HepG2 (cell line): ENCODE measurements around the gene RAPGEF5. TPM values are rescaled to one million over a fixed set of nuclear protein-coding genes. Genes with fewer than 3 reads are reported as not detected.

ENCODE experiments used
- ATF7-NPFF ChIP-seq: sonication (generic); formaldehyde crosslinking; IDR thresholded peaks from 2 replicates; pipeline ENCODE4 v1.8.1; 2023; ENCODE audit warnings: mild to moderate bottlenecking, low read depth, missing genetic modification reagents, moderate library complexity
- EHMT2 ChIP-seq: fragments of 200-600 bp; sonication (generic); IDR thresholded peaks from 2 replicates; pipeline ENCODE4 v1.7.0; 2017; ENCODE audit warnings: antibody characterized with exemption, low read depth, low read length, borderline replicate concordance
- ELF1 ChIP-seq: sonication (generic); formaldehyde crosslinking; IDR thresholded peaks from 2 replicates; pipeline ENCODE4 v1.4.0; 2020; ENCODE audit warnings: missing genetic modification reagents
- ELF3 ChIP-seq: IDR thresholded peaks from 2 replicates; pipeline ENCODE4 v1.6.1; 2016; ENCODE audit warnings: missing genetic modification reagents, missing compliant biosample characterization
- GABPB1 ChIP-seq: IDR thresholded peaks from 2 replicates; pipeline ENCODE4 v1.6.1; 2016; ENCODE audit warnings: mild to moderate bottlenecking, missing genetic modification reagents, moderate library complexity, missing compliant biosample characterization
- GATAD2A ChIP-seq: IDR thresholded peaks from 2 replicates; pipeline ENCODE4 v1.6.1; 2016
- JUNB ChIP-seq: sonication (generic); formaldehyde crosslinking; IDR thresholded peaks from 2 replicates; pipeline ENCODE4 v1.8.0; 2022; ENCODE audit warnings: missing genetic modification reagents, mild to moderate bottlenecking, borderline replicate concordance
- MED8 ChIP-seq: sonication (generic); formaldehyde crosslinking; IDR thresholded peaks from 2 replicates; pipeline ENCODE4 v1.8.1; 2023; ENCODE audit warnings: mild to moderate bottlenecking, missing genetic modification reagents; ENCODE audit not compliant: insufficient replicate concordance
- MEF2D ChIP-seq: sonication (generic); formaldehyde crosslinking; IDR thresholded peaks from 2 replicates; pipeline ENCODE4 v1.5.1; 2020; ENCODE audit warnings: mild to moderate bottlenecking, missing genetic modification reagents
- MXI1 ChIP-seq: IDR thresholded peaks from 3 replicates; pipeline ENCODE4 v1.6.1; 2012; ENCODE audit warnings: low read depth, low read length, inconsistent platforms, borderline replicate concordance
- MYC ChIP-seq: sonication (generic); formaldehyde crosslinking; IDR thresholded peaks from 2 replicates; pipeline ENCODE4 v1.9.0; 2021; ENCODE audit warnings: missing genetic modification reagents, borderline replicate concordance
- SMC3 ChIP-seq: IDR thresholded peaks from 2 replicates; pipeline ENCODE4 v1.6.1; 2011; ENCODE audit warnings: low read length, improper control_type of control experiment
- SMYD3 ChIP-seq: sonication (generic); formaldehyde crosslinking; IDR thresholded peaks from 2 replicates; pipeline ENCODE4 v1.8.1; 2023; ENCODE audit warnings: mild to moderate bottlenecking, missing genetic modification reagents
- SNRNP70 ChIP-seq: fragments of 200-400 bp; formaldehyde crosslinking; IDR thresholded peaks from 2 replicates; pipeline ENCODE4 v1.6.1; 2017; ENCODE audit warnings: mild to moderate bottlenecking, low read depth, low read length, moderate library complexity
- STAG1 ChIP-seq: sonication (generic); formaldehyde crosslinking; IDR thresholded peaks from 2 replicates; pipeline ENCODE4 v1.4.0; 2020; ENCODE audit warnings: missing genetic modification reagents
- TBX2 ChIP-seq: sonication (generic); formaldehyde crosslinking; IDR thresholded peaks from 2 replicates; pipeline ENCODE4 v1.5.0; 2020; ENCODE audit warnings: missing genetic modification reagents, mild to moderate bottlenecking, borderline replicate concordance
- ZNF205 ChIP-seq: IDR thresholded peaks from 2 replicates; pipeline ENCODE4 v1.6.1; 2018; ENCODE audit warnings: missing biosample characterization, missing genetic modification reagents
- ZNF333 ChIP-seq: sonication (generic); formaldehyde crosslinking; IDR thresholded peaks from 2 replicates; pipeline ENCODE4 v1.4.0; 2020; ENCODE audit warnings: mild to moderate bottlenecking, missing genetic modification reagents, borderline replicate concordance
- ZNF557 ChIP-seq: sonication (generic); formaldehyde crosslinking; IDR thresholded peaks from 2 replicates; pipeline ENCODE4 v1.4.0; 2020; ENCODE audit warnings: missing genetic modification reagents
- ZNF558 ChIP-seq: sonication (generic); formaldehyde crosslinking; IDR thresholded peaks from 2 replicates; pipeline ENCODE4 v1.9.0; 2022; ENCODE audit warnings: mild to moderate bottlenecking, missing genetic modification reagents, borderline replicate concordance
- ZNF564 ChIP-seq: sonication (generic); formaldehyde crosslinking; IDR thresholded peaks from 2 replicates; pipeline ENCODE4 v1.8.1; 2023; ENCODE audit warnings: mild to moderate bottlenecking, missing genetic modification reagents
- ZNF703 ChIP-seq: sonication (generic); formaldehyde crosslinking; IDR thresholded peaks from 2 replicates; pipeline ENCODE4 v1.5.1; 2020; ENCODE audit warnings: missing genetic modification reagents, mild to moderate bottlenecking, moderate library complexity, borderline replicate concordance
- ZZZ3 ChIP-seq: sonication (generic); formaldehyde crosslinking; IDR thresholded peaks from 2 replicates; pipeline ENCODE4 v1.4.0; 2020; ENCODE audit warnings: missing genetic modification reagents, mild to moderate bottlenecking, borderline replicate concordance
- polyA plus RNA-seq, 8 experiments: library from polyadenylated mRNA; depleted of rRNA in 3 of 8; stranded (reverse) in 7 of 8; unstranded in 1 of 8; fragments of >200 nt; fragmentation: Illumina TruSeq in 4 of 8; extraction: Trizol in 4 of 8; gene quantifications; 2 replicates each; pipeline versions ENCODE4 v1.2.1 to v1.2.3, GENCODE V29; 2011 to 2016; ENCODE audit warnings: low read depth in 4 of 8, missing spikeins in 1 of 8, mixed read lengths in 1 of 8; ENCODE audit not compliant: insufficient read depth in 1 of 8
- total RNA-seq, 5 experiments: library from RNA; depleted of rRNA; stranded (reverse); fragments of >200 nt; fragmentation: Illumina TruSeq; extraction: Trizol; gene quantifications; 2 replicates each; pipeline ENCODE4 v1.2.3, GENCODE V29; 2016; ENCODE audit warnings: low read depth in 1 of 5
- TF ChIP-seq, protein P1 (sequence below): fragments of 450-650 bp; IDR thresholded peaks from 2 replicates; pipeline ENCODE4 v1.6.1; 2016
- TF ChIP-seq, protein P2 (sequence below): IDR thresholded peaks from 2 replicates; pipeline ENCODE4 v1.6.1; 2016
- TF ChIP-seq, protein P3 (sequence below): sonication (generic); formaldehyde crosslinking; IDR thresholded peaks from 2 replicates; pipeline ENCODE4 v1.8.1; 2023; ENCODE audit warnings: mild to moderate bottlenecking, missing genetic modification reagents
- TF ChIP-seq, protein P4 (sequence below): sonication (generic); formaldehyde crosslinking; IDR thresholded peaks from 2 replicates; pipeline ENCODE4 v1.8.1; 2022; ENCODE audit warnings: mild to moderate bottlenecking, missing genetic modification reagents

The RAPGEF5 gene
- total and polyA plus RNA-seq, 2 of the 13 experiments (the other 11 are each of a cell fraction or from before 2014, with no cell fraction given) = 17.1 to 23.4 TPM

DNA sequence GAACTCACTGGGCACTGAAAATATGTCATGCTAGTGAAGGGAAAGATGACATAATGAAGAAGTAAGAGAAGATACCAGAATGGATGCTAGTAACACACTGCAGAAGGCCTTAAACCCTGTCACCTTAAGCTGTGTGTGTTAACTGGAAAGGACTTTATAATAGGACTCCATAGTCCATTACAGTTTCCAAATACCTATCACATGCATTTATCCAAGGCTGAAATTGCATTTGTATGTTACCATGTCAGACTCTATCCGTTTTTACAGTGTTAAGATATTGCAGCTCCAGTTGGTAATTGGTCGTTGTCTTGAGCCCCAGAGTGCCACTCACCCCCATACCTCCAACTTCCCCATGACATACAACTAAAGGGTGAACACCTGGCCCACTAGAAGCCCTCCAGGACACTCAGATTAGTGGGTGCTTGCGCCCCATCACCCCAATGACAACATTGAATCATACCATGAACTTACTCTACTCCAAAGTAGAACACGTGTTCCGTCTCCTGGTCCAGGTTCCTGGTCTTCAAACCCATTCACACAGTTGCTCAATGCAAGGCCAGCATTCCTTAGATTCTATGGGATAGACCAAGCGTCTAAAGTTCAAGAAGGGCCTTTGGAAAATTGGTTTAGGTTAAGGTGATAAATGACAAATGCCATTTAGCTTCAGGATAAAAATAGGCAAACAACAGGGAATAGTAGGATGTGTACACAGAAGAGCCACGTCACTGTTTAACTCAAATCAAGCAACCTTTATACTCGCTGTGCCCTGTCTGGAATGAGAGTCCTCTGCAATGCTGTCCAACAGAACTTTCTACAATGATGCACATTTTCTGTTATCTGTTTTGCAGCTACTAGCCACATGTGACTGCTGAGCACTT is 2.1 kb upstream of the RAPGEF5 start (continued):
- TF ChIP-seq MEF2D (CRISPR knock-in tag) = peak; percentile 99
- TF ChIP-seq, protein P1, sequence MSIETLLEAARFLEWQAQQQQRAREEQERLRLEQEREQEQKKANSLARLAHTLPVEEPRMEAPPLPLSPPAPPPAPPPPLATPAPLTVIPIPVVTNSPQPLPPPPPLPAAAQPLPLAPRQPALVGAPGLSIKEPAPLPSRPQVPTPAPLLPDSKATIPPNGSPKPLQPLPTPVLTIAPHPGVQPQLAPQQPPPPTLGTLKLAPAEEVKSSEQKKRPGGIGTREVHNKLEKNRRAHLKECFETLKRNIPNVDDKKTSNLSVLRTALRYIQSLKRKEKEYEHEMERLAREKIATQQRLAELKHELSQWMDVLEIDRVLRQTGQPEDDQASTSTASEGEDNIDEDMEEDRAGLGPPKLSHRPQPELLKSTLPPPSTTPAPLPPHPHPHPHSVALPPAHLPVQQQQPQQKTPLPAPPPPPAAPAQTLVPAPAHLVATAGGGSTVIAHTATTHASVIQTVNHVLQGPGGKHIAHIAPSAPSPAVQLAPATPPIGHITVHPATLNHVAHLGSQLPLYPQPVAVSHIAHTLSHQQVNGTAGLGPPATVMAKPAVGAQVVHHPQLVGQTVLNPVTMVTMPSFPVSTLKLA = peak; percentile 75
- TF ChIP-seq ZNF557 (CRISPR knock-in tag) = peak; percentile 73; the same call in 1 of the 2 replicates
- peak; percentile 10; the same call in 1 of the 2 replicates for TF ChIP-seq GABPB1
- no peak for TF ChIP-seq ZNF564 (CRISPR knock-in tag)
- TF ChIP-seq ELF3 (CRISPR knock-in tag) = peak; percentile 92
- 0 out of 2 replicates have a peak, but pooled peaks have one; percentile 45 for TF ChIP-seq ATF7-NPFF (CRISPR knock-in tag)
- TF ChIP-seq, protein P2, sequence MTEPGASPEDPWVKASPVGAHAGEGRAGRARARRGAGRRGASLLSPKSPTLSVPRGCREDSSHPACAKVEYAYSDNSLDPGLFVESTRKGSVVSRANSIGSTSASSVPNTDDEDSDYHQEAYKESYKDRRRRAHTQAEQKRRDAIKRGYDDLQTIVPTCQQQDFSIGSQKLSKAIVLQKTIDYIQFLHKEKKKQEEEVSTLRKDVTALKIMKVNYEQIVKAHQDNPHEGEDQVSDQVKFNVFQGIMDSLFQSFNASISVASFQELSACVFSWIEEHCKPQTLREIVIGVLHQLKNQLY = peak; percentile 76; the same call in 1 of the 2 replicates
- TF ChIP-seq SMYD3 (CRISPR knock-in tag) = peak; percentile 64; the same call in 1 of the 2 replicates
- TF ChIP-seq MXI1 = peak; percentile 62; the same call in 1 of the 3 replicates
- TF ChIP-seq, protein P3, sequence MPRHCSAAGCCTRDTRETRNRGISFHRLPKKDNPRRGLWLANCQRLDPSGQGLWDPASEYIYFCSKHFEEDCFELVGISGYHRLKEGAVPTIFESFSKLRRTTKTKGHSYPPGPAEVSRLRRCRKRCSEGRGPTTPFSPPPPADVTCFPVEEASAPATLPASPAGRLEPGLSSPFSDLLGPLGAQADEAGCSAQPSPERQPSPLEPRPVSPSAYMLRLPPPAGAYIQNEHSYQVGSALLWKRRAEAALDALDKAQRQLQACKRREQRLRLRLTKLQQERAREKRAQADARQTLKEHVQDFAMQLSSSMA (CRISPR knock-in tag) = peak; percentile 64; the same call in 1 of the 2 replicates
- TF ChIP-seq, protein P4, sequence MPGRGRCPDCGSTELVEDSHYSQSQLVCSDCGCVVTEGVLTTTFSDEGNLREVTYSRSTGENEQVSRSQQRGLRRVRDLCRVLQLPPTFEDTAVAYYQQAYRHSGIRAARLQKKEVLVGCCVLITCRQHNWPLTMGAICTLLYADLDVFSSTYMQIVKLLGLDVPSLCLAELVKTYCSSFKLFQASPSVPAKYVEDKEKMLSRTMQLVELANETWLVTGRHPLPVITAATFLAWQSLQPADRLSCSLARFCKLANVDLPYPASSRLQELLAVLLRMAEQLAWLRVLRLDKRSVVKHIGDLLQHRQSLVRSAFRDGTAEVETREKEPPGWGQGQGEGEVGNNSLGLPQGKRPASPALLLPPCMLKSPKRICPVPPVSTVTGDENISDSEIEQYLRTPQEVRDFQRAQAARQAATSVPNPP (CRISPR knock-in tag) = 0 out of 2 replicates have a peak, but pooled peaks have one; percentile 49
- TF ChIP-seq ZNF558 (CRISPR knock-in tag) = peak; percentile 70; the same call in 1 of the 2 replicates
- TF ChIP-seq ELF1 = peak; percentile 46; the same call in 1 of the 2 replicates
- peak; percentile 80 for TF ChIP-seq MYC (CRISPR knock-in tag)
- TF ChIP-seq ZNF205 (CRISPR knock-in tag) = 0 out of 2 replicates have a peak, but pooled peaks have one; percentile 59
- peak; percentile 25 for TF ChIP-seq SMC3
- TF ChIP-seq ZZZ3 = no peak
- TF ChIP-seq JUNB (CRISPR knock-in tag) = peak; percentile 27; the same call in 1 of the 2 replicates
- no peak for TF ChIP-seq ZNF333
- TF ChIP-seq GATAD2A (CRISPR knock-in tag) = peak; percentile 96
- peak; percentile 11 for TF ChIP-seq STAG1
- peak; percentile 68 for TF ChIP-seq MED8
- peak; percentile 96 for TF ChIP-seq EHMT2
- TF ChIP-seq SNRNP70 = no peak
- peak; percentile 90 for TF ChIP-seq TBX2 (CRISPR knock-in tag)
- no peak for TF ChIP-seq ZNF703
